ENCODE measurements around the gene DHODH. TPM values are rescaled to one million over a fixed set of nuclear protein-coding genes. Genes with fewer than 3 reads are reported as not detected.

Gene DHODH
- total and polyA plus RNA-seq, 2 experiments from 2014 or later = 10.7 to 15.1 TPM

- 0 out of 2 replicates have a peak, but pooled peaks cover 3% of the 10 kb centered on the region for H4K20me1 ChIP-seq (replicated peaks; ENCODE audit: insufficient read depth)
- H3K79me2 ChIP-seq (replicated peaks; ENCODE audit: insufficient read depth) = no peaks in the 10 kb centered on the region
- TF ChIP-seq EZH2phosphoT487 (IDR thresholded peaks at IDR 0.05; ENCODE audit: unreplicated experiment) (no peak), POLR2AphosphoS5 (IDR thresholded peaks at IDR 0.05; ENCODE audit: low read depth) (no peak), ZNF331 (CRISPR knock-in tag; IDR thresholded peaks at IDR 0.05; ENCODE audit: low read depth) (no peak), EZH2 (IDR thresholded peaks at IDR 0.05; ENCODE audit: low read depth, unreplicated experiment) (no peak), REST (IDR thresholded peaks at IDR 0.05; ENCODE audit: unreplicated experiment) (no peak), ZNF462 (CRISPR knock-in tag; IDR thresholded peaks at IDR 0.05) (no peak), ZNF114 (CRISPR knock-in tag; IDR thresholded peaks at IDR 0.05) (no peak), CREB1 (CRISPR knock-in tag; IDR thresholded peaks at IDR 0.05; ENCODE audit: low read depth) (no peak), ETS1 (IDR thresholded peaks at IDR 0.05) (no peak), NANOG (IDR thresholded peaks at IDR 0.05; ENCODE audit: borderline replicate concordance) (no peak), CTCF (conservative IDR thresholded peaks at IDR 0.05; ENCODE audit: low read depth in 2 of 2) (no peak)
- no peak overlapping the region for H3K4me2 ChIP-seq
- no peak overlapping the region for H2AFZ ChIP-seq
- H3K9me2 ChIP-seq (ENCODE audit: insufficient read depth) = no peaks in the 10 kb centered on the region
- H3K36me3 Mint-ChIP-seq (ENCODE audit: low read depth) = peaks cover 48% of the 10 kb centered on the region
- ATAC-seq (no peak), DNase-seq (ENCODE audit: low spot score) (no peak)
- no peak overlapping the region for H3K27ac Mint-ChIP-seq
- peaks cover 9% of the 10 kb centered on the region; the same call in 1 of the 2 replicates for H3K36me3 ChIP-seq (ENCODE audit: insufficient read depth)
- no peaks in the 10 kb centered on the region for H3K9me3 Mint-ChIP-seq
- H3K27me3 Mint-ChIP-seq (ENCODE audit: insufficient read depth, low read depth, poor library complexity) = peaks cover 4% of the 10 kb centered on the region
- no peak overlapping the region for H3K27ac ChIP-seq (ENCODE audit: low read depth)
- no peaks in the 10 kb centered on the region for H3K4me1 ChIP-seq (ENCODE audit: insufficient read depth)
- H3K4me1 Mint-ChIP-seq = no peaks in the 10 kb centered on the region
- H3K4me3 ChIP-seq = no peak overlapping the region
- no peaks in the 10 kb centered on the region for H3F3A ChIP-seq (replicated peaks; ENCODE audit: low read depth)
- no peaks in the 10 kb centered on the region for H3K27me3 ChIP-seq (ENCODE audit: insufficient read depth)
- no peak overlapping the region for H3K4me3 Mint-ChIP-seq
Observed at GRCh38 chr16:72018470-72018869, 9.9 kb downstream of the DHODH start.
